HG02759 (cell line): ENCODE data around the gene IZUMO3.
"Not testable (repeated sequence)": the region's sequence is repeated elsewhere in the genome, so short reads cannot be mapped to it uniquely, and the experiment has no call there.

Experiments
- ATAC-seq: cut with Tn5 transposase; IDR thresholded peaks from one replicate; pipeline ENCODE4 v1.9.1; 2021; ENCODE audit warnings: mild to moderate bottlenecking, moderate library complexity; ENCODE audit not compliant: unreplicated experiment

Gene IZUMO3, protein sequence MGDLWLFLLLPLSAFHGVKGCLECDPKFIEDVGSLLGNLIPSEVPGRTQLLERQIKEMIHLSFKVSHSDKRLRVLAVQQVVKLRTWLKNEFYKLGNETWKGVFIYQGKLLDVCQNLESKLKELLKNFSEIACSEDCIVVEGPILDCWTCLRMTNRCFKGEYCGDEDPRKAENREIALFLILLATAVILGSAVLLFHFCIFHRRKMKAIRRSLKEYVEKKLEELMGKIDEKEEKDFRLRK

DNA sequence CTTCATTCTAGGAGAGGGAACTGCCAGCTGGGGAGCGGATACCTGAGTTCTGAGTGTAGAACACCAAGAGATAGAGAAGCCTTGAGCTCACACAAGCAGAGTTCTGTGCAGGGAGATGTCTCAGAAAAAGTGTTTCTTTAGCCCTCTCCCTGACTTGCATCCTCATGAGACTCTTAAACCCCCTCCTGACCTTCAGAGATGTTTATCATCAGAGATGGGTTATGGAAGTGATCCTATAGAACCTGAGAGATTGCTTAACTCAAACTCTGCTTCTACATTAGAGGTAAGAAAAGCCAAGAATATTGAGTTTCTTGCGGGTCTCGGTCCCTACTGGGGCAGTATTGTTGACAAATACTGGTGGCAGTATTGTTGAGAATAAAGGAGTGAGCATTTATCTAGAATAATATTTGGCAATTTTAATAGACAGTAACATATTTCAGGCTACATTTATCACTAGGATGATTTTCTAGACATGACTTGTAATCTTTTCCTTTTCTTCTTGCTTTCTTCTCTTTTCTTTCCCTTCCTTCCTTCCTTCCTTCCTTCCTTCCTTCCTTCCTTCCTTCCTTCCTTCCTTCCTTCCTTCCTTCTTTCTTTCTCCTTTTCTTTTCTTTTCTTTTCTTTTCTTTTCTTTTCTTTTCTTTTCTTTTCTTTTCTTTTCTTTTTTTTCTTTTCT, at the start of gene IZUMO3:
Gene IZUMO3, minus strand, starts transcription at position 51 of the 676 bp plus-strand sequence. CDS start 248 bp downstream, outside the sequence.
- ATAC-seq = no peak

DNA sequence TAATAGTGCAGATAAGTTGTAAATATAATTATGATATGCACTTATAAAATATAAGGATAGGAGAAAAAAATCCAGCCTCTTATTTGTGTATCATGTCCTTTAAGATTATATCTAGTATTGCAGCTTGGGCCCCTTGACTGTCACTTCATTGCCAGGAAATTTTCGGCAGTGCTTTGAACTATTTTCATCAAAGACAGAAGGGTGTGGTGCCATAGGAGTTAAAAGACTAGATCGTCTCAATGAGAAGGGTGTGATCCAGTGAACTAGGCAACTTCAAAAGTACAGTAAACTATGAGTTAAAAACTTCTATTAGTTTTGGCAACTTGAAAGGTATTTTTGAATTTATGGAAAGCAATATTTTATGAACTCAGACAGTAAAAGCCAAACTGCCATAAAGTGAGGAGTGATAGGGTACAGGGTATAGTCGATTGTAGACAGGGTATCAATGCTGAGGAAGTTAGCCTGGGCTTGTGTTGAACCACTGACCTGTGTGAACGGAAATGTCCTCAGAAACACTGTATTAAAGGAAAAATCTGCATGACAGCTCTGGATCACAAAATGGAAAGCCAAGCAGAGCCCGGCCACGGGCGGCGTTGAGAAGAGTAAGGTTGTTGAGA, 48.6 kb upstream of the IZUMO3 start:
- ATAC-seq = no peak

DNA sequence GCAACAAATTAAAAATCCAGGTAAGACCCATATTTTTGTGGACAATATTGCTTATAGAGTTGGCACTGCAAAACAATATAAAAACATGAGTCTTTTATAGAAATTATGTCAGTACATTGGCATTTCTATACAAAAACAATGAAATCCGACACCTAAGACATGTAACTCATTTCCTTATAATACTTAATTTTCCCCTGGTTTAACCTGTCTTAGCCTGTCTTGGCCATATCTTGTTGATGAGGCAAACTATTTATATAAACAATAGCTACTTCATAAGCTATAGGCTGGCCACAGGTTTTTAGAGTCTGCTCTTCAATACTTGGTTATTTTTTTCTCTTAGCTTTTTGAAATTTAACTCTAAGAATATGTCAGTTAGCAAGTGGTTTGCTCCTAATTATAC, 44.7 kb upstream of the IZUMO3 start:
- ATAC-seq = no peak

- ATAC-seq = no peak
Observed at GRCh38 chr9:24587883-24588282, 42.2 kb upstream of the IZUMO3 start.

GRCh38 chr9:24582146-24583126, 36.7 kb upstream of the IZUMO3 start:
- ATAC-seq = no peak

DNA sequence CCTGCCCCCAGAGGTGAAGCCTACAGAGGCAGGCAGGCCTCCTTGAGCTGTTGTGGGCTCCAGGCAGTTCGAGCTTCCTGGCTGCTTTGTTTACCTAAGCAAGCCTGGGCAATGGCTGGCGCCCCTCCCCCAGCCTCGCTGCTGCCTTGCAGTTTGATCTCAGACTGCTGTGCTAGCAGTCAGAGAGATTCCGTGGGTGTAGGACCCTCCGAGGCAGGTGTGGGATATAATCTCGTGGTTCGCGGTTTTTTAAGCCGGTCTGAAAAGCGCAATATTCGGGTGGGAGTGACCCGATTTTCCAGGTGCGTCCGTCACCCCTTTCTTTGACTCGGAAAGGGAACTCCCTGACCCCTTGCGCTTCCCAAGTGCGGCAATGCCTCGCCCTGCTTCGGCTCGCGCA, 34.3 kb upstream of the IZUMO3 start:
- not testable (repeated sequence) for ATAC-seq

DNA sequence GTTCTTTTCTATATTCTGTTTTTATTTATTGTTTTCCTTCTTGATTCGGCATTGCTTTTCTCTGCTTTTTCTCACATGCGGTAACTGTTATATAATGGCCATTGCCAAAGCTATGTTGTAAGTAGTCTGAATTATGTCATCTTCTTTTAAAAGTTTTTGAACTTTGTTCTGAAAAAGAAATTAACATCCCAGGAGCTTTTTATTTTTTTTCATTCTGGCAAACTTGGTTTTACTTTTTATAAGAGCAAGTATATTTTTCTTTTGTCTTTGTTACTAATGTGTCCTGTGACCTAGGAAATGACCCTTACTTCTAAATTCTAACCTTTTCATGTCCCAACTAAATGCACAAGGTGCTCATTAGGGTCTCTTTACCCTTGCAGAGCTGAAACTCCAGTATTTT, 26.7 kb upstream of the IZUMO3 start:
- ATAC-seq = no peak

- ATAC-seq = no peak
Observed at GRCh38 chr9:24561957-24562356, 16.3 kb upstream of the IZUMO3 start.

DNA sequence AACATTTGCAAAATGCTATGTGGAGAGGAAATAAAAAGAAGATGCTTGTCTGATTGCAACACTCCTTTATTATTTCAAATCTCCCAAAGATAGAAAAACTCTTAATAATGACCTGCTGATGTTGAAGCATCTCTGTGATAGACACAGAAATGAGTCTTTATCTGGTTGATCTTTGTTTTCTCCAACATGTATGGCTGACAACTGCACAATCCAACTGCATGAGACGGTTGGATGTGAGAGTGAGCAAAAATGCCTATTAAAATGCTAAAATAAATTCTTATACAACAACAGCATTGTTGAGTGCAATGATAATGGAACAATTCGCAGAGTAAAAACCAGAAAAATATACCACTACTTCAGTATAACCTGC, 7.5 kb upstream of the IZUMO3 start:
- no peak for ATAC-seq

DNA sequence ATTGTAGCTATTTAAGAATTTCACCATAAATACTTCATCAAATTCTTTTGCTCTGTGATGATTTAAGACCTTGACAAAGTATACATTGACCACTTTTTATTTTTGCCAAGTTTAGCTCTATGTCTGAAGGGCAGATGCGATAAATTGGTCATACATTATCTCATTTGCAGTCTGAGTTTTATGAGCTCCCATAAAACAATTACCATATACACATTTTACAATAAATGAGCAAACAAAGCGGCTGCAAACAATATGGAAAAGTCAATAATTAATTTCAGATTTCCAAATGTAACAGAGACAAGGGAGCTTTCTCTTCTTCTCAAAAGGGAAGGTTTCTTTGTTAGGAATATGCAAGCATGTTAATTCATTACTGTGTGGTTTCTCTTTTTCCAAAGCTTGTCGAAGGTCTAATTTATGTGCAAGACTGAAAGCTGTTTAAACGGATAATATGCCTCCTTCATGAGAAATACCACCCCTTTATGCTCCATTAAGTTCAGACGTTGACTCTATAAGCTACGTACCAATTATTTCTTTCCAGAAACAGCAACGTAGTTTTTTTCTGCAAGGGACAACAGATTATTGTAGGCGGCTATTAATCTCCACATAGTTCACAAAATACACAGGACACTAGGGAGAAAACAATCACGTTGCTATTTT, 7.0 kb upstream of the IZUMO3 start:
- ATAC-seq = no peak

- ATAC-seq = no peak
Observed at GRCh38 chr9:24545285-24545684, 412 bp downstream of the IZUMO3 start.

DNA sequence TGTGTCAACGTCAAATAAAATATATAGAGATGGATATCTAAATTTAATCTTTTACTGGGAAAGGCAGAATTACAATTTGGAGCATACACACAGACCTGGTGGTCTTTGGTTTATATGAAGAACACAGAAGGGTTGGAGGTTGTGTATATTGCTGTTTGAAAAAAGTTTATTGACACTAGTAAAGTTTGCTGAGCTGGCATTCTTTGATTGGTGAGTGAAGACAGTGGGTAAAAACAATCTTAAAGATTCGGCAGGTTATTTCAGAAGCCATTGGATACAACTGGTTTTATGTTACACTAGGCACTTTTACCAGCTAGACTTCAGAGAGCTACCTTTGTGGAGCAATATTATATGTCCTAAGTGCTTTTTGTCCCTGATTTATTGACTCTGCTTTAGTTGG, 27.2 kb downstream of the IZUMO3 start:
- ATAC-seq = no peak

DNA sequence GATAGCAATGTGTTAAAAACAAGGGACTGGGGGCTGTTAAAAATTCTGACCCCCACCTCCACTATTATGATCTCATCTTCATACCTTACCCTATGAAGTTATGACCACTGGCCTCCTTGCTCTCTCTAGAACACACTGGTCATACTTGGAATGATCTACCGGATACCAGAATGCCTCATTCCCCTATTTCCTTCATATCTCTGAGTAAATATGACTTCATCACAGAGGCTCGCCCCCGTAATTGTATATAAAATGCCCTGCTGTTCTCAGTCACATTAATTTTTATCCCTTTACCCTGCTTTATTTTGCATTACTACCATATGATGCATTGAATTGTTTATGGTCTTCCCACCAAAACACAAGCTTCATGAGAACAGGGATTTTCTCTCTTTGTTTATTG, 29.2 kb downstream of the IZUMO3 start:
- ATAC-seq = no peak

GRCh38 chr9:24509850-24510249, 35.8 kb downstream of the IZUMO3 start:
- ATAC-seq = no peak

- ATAC-seq = no peak
Observed at GRCh38 chr9:24504521-24504920, 41.2 kb downstream of the IZUMO3 start.

- no peak for ATAC-seq
Observed at GRCh38 chr9:24502206-24502937, 43.3 kb downstream of the IZUMO3 start.

DNA sequence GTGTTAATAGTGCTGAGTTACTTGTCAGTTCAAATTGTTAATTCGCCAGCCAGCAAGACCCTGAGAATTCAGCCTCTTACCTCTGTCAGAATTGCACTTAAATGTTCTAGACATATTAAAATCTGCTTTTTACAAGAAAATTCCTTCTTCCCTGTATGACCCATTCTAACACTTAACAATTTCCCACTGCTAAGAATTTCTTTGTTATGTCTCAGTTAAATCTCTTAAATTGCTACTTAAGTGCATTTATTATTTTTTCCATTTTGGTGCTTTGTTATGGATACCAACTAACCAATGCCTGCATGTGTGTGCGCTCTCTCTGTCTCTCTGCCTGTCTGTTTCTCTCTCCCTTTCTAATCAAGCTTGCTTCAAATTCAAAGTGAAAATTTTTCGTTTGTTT, 44.9 kb downstream of the IZUMO3 start:
- ATAC-seq = no peak

- no peak for ATAC-seq
Observed at GRCh38 chr9:24498632-24499031, 47.1 kb downstream of the IZUMO3 start.

GRCh38 chr9:24497671-24498070, 48.0 kb downstream of the IZUMO3 start:
- no peak for ATAC-seq
